Smooth muscle cell (in vitro differentiated cells): ENCODE results near the gene C19orf47. TPM values are rescaled to one million over a fixed set of nuclear protein-coding genes. Genes with fewer than 3 reads are reported as not detected.
"Not testable (repeated sequence)": the region's sequence is repeated elsewhere in the genome, so short reads cannot be mapped to it uniquely, and the experiment has no call there.

Experiments used
- DNase-seq: peaks from one replicate; lab custom pipeline; 2025; ENCODE audit not compliant: unreplicated experiment; lab: John Stamatoyannopoulos, UW
- H2AFZ ChIP-seq: fragments of 200-600 bp; sonication (generic); 2 replicates; pipeline ENCODE4 v1.6.0; 2016; ENCODE audit warnings: antibody characterized with exemption, low read depth, mild to moderate bottlenecking
- H3F3A ChIP-seq: fragments of 200-600 bp; sonication (generic); 2 replicates; pipeline ENCODE4 v1.6.0; 2017; ENCODE audit warnings: antibody characterized with exemption, low read depth
- H3K27ac ChIP-seq: fragments of 200-600 bp; sonication (generic); 2 replicates; pipeline ENCODE4 v1.5.1; 2016; ENCODE audit warnings: low read depth, mild to moderate bottlenecking
- H3K27me3 ChIP-seq: fragments of 200-600 bp; sonication (generic); 2 replicates; pipeline ENCODE4 v1.6.1; 2016; ENCODE audit warnings: low read depth, mild to moderate bottlenecking
- H3K36me3 ChIP-seq: fragments of 200-600 bp; sonication (generic); 2 replicates; pipeline ENCODE4 v1.5.1; 2016; ENCODE audit warnings: low read depth
- H3K4me1 ChIP-seq: fragments of 200-600 bp; sonication (generic); 2 replicates; pipeline ENCODE4 v1.5.1; 2016; ENCODE audit warnings: low read depth
- H3K4me2 ChIP-seq: fragments of 200-600 bp; sonication (generic); 2 replicates; pipeline ENCODE4 v1.6.0; 2016; ENCODE audit warnings: mild to moderate bottlenecking
- H3K4me3 ChIP-seq: fragments of 200-600 bp; sonication (generic); 2 replicates; pipeline ENCODE4 v1.5.1; 2016; ENCODE audit warnings: mild to moderate bottlenecking
- H3K79me2 ChIP-seq: fragments of 200-600 bp; sonication (generic); 2 replicates; pipeline ENCODE4 v1.6.0; 2016; ENCODE audit warnings: low read depth, mild to moderate bottlenecking
- H3K9ac ChIP-seq: fragments of 200-600 bp; sonication (generic); 2 replicates; pipeline ENCODE4 v1.6.0; 2016; ENCODE audit warnings: low read depth
- H3K9me3 ChIP-seq: fragments of 200-600 bp; sonication (generic); replicated peaks from 2 replicates; pipeline ENCODE4 v1.5.1; 2016; ENCODE audit warnings: low read depth
- H4K20me1 ChIP-seq: fragments of 200-600 bp; sonication (generic); 2 replicates; pipeline ENCODE4 v1.6.0; 2016; ENCODE audit warnings: low read depth
- WGBS: methylation state at CpG from one replicate; pipeline ENCODE4 v1.1.7; 2016; ENCODE audit warnings: low lambda C conversion rate; 5-methylcytosine and 5-hydroxymethylcytosine counted together
- polyA plus RNA-seq: library from polyadenylated mRNA; unstranded; fragments of >200 nt; fragmentation: Nextera tagmentation; extraction: Ambion mirVana; gene quantifications from 2 replicates; pipeline ENCODE4 v1.2.1, GENCODE V29; 2016
- total RNA-seq: library from RNA; depleted of rRNA; stranded (reverse); fragments of >200 nt; gene quantifications from 2 replicates; pipeline ENCODE4 v1.2.3, GENCODE V29; 2014
- TF ChIP-seq, protein P1 (sequence below): fragments of 200-600 bp; sonication (generic); IDR thresholded peaks from 2 replicates; pipeline ENCODE4 v1.5.1; 2017; ENCODE audit warnings: borderline replicate concordance, mild to moderate bottlenecking, antibody characterized with exemption; ENCODE audit not compliant: insufficient read depth, poor library complexity, severe bottlenecking

Gene C19orf47
- total and polyA plus RNA-seq, 2 experiments from 2014 or later = 6.3 to 9.3 TPM

- Histone ChIP-seq H3K9me3 (no peaks in the 10 kb centered on the region), H3F3A (no peaks in the 10 kb centered on the region), H4K20me1 (peaks cover 26% of the 10 kb centered on the region), H3K4me1 (peaks cover 4% of the 10 kb centered on the region), H3K4me2 (no peak overlapping the region), H3K4me3 (no peak overlapping the region), H3K79me2 (no peaks in the 10 kb centered on the region), H3K27ac (no peak overlapping the region), H3K36me3 (no peaks in the 10 kb centered on the region), H3K9ac (no peak overlapping the region), H2AFZ (no peak overlapping the region), H3K27me3 (no peaks in the 10 kb centered on the region)
- 97% methylated on average over 5 of the region's 5 CpGs for WGBS
- TF ChIP-seq, protein P1, sequence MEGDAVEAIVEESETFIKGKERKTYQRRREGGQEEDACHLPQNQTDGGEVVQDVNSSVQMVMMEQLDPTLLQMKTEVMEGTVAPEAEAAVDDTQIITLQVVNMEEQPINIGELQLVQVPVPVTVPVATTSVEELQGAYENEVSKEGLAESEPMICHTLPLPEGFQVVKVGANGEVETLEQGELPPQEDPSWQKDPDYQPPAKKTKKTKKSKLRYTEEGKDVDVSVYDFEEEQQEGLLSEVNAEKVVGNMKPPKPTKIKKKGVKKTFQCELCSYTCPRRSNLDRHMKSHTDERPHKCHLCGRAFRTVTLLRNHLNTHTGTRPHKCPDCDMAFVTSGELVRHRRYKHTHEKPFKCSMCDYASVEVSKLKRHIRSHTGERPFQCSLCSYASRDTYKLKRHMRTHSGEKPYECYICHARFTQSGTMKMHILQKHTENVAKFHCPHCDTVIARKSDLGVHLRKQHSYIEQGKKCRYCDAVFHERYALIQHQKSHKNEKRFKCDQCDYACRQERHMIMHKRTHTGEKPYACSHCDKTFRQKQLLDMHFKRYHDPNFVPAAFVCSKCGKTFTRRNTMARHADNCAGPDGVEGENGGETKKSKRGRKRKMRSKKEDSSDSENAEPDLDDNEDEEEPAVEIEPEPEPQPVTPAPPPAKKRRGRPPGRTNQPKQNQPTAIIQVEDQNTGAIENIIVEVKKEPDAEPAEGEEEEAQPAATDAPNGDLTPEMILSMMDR = no peak
- DNase-seq = no peak
Measured at GRCh38 chr19:40371802-40372122, 23.6 kb upstream of the C19orf47 start.

DNA sequence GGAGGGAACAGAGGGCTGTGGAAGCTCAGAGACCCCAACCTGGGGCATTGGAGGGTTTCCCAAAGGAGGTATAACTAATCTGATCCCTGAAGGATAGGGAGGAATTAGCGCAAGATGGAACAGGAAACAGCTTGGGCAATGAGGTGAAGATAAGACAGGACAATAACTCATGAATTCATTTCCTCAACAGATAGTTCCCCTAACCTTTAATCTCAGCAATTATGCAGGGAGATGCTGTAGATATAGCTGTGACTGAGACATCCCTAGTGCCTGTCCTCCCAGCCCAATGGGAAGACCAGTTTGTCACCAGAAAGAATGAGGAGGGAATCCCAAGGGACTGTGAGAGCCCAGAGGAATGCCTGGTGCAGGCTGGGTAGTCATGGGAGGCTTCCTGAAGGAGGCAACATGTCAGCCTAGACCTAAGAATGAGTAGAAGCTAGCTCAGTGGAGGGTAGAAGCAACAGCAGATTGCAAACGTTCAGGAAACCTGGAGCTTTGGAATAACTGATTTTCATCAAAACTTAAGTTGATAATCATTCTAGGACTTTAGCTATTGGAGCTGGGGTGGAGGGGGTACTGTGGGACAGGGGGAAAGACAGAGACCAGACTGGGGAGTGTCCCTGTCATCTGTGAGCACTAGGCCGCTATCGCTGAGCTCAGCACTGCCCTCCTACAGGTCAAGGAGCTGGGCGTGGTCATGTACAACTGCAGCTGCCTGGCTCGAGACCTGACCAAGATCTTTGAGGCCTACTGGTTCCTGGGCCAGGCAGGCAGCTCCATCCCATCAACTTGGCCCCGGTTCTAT is 23.0 kb upstream of the C19orf47 start:
- TF ChIP-seq, protein P1 = no peak
- Histone ChIP-seq H3K9ac (no peak overlapping the region), H3K4me1 (peaks cover 10% of the 10 kb centered on the region), H3K9me3 (no peaks in the 10 kb centered on the region), H3K36me3 (no peaks in the 10 kb centered on the region), H4K20me1 (peaks cover 28% of the 10 kb centered on the region), H3K79me2 (no peaks in the 10 kb centered on the region), H2AFZ (no peak overlapping the region), H3K27me3 (no peaks in the 10 kb centered on the region), H3K4me2 (no peak overlapping the region), H3K27ac (no peak overlapping the region), H3K4me3 (no peak overlapping the region), H3F3A (no peaks in the 10 kb centered on the region)
- DNase-seq = no peak
- WGBS = 94% methylated on average over 7 of the region's 7 CpGs

GRCh38 chr19:40370253-40370652 is 22.1 kb upstream of the C19orf47 start:
- H3K36me3 ChIP-seq, H3K9me3 ChIP-seq, H2AFZ ChIP-seq, H3K4me2 ChIP-seq, DNase-seq, H3K27ac ChIP-seq, H3K79me2 ChIP-seq, H3F3A ChIP-seq, H3K4me3 ChIP-seq, H3K27me3 ChIP-seq, H3K9ac ChIP-seq: not testable (repeated sequence)
- H3K4me1 ChIP-seq = peaks cover 13% of the 10 kb centered on the region
- 97% methylated on average over 3 of the region's 3 CpGs for WGBS
- H4K20me1 ChIP-seq = peaks cover 28% of the 10 kb centered on the region

- Histone ChIP-seq H3K4me2 (no peak overlapping the region), H3K27ac (no peak overlapping the region), H3K9me3 (no peaks in the 10 kb centered on the region), H2AFZ (no peak overlapping the region), H3K27me3 (no peaks in the 10 kb centered on the region), H3K79me2 (no peaks in the 10 kb centered on the region), H3K9ac (no peak overlapping the region), H3K4me1 (peaks cover 13% of the 10 kb centered on the region), H3K4me3 (no peak overlapping the region), H3K36me3 (no peaks in the 10 kb centered on the region), H4K20me1 (peaks cover 28% of the 10 kb centered on the region), H3F3A (no peaks in the 10 kb centered on the region)
- over 99% methylated on average over 12 of the region's 12 CpGs for WGBS
- TF ChIP-seq, protein P1 = no peak
- DNase-seq = no peak
Measured at GRCh38 chr19:40369797-40370196, 21.6 kb upstream of the C19orf47 start.
